Loucy (cell line): ENCODE measurements around the gene F2RL3.

Experiments
- H2AFZ ChIP-seq: fragments of 200-600 bp; sonication (generic); 2 replicates; pipeline ENCODE4 v1.6.0; 2016; ENCODE audit warnings: antibody characterized with exemption, mild to moderate bottlenecking, low read length, moderate library complexity
- H3F3A ChIP-seq: fragments of 200-600 bp; 2 replicates; pipeline ENCODE4 v1.6.0; 2016; ENCODE audit warnings: antibody characterized with exemption, low read depth, mild to moderate bottlenecking
- H3K27me3 ChIP-seq: fragments of 200-600 bp; sonication (generic); 2 replicates; pipeline ENCODE4 v1.6.1; 2014; ENCODE audit warnings: low read length, mild to moderate bottlenecking; ENCODE audit not compliant: insufficient read depth, poor library complexity, severe bottlenecking
- H3K36me3 ChIP-seq: fragments of 200-600 bp; sonication (generic); 2 replicates; pipeline ENCODE4 v1.6.1; 2016; ENCODE audit warnings: low read length; ENCODE audit not compliant: insufficient read depth
- H3K4me1 ChIP-seq: fragments of 200-600 bp; sonication (generic); 2 replicates; pipeline ENCODE4 v1.5.1; 2014; ENCODE audit warnings: low read length, mild to moderate bottlenecking; ENCODE audit not compliant: insufficient read depth, poor library complexity, severe bottlenecking
- H3K4me2 ChIP-seq: fragments of 200-600 bp; sonication (generic); 2 replicates; pipeline ENCODE4 v1.6.0; 2014; ENCODE audit warnings: antibody characterized with exemption, low read length, low read depth, mild to moderate bottlenecking; ENCODE audit not compliant: poor library complexity, severe bottlenecking
- H3K4me3 ChIP-seq: fragments of 200-600 bp; sonication (generic); 2 replicates; pipeline ENCODE4 v1.5.1; 2014; ENCODE audit warnings: low read length, mild to moderate bottlenecking, mixed read lengths; ENCODE audit not compliant: poor library complexity, severe bottlenecking
- H3K79me2 ChIP-seq: fragments of 200-600 bp; sonication (generic); 2 replicates; pipeline ENCODE4 v1.6.1; 2014; ENCODE audit warnings: low read length; ENCODE audit not compliant: insufficient read depth
- H3K9ac ChIP-seq: fragments of 200-600 bp; sonication (generic); 2 replicates; pipeline ENCODE4 v1.6.0; 2014; ENCODE audit warnings: mild to moderate bottlenecking, low read depth, low read length, moderate library complexity; ENCODE audit not compliant: poor library complexity, severe bottlenecking
- H3K9me2 ChIP-seq: fragments of 200-600 bp; sonication (generic); replicated peaks from 2 replicates; pipeline ENCODE4 v1.6.1; 2016; ENCODE audit warnings: low read depth, low read length, mixed read lengths
- H3K9me3 ChIP-seq: fragments of 200-600 bp; sonication (generic); 2 replicates; pipeline ENCODE4 v1.6.1; 2014; ENCODE audit warnings: mild to moderate bottlenecking, antibody characterized with exemption, low read length, low read depth; ENCODE audit not compliant: insufficient read depth
- H4K20me1 ChIP-seq: fragments of 200-600 bp; sonication (generic); 2 replicates; pipeline ENCODE4 v1.6.0; 2014; ENCODE audit warnings: antibody characterized with exemption, low read length, mild to moderate bottlenecking; ENCODE audit not compliant: insufficient read depth, poor library complexity, severe bottlenecking
- EZH2phosphoT487 ChIP-seq: fragments of 200-600 bp; IDR thresholded peaks from 2 replicates; pipeline ENCODE4 v1.6.1; 2018; ENCODE audit warnings: antibody characterized with exemption, mild to moderate bottlenecking, moderate library complexity, borderline replicate concordance
- TF ChIP-seq, protein P1 (sequence below): fragments of 200-600 bp; sonication (generic); conservative IDR thresholded peaks from 2 replicates; pipeline ENCODE4 v1.5.1; 2014; ENCODE audit warnings: mild to moderate bottlenecking, antibody characterized with exemption, low read length

F2RL3 gene

GRCh38 chr19:16921766-16922591, 33.2 kb downstream of the F2RL3 start:
- no peak overlapping the region for H3K4me2 ChIP-seq
- H4K20me1 ChIP-seq = no peaks in the 10 kb centered on the region
- no peaks in the 10 kb centered on the region for H3F3A ChIP-seq
- H3K9me3 ChIP-seq = no peaks in the 10 kb centered on the region; the same call in 1 of the 2 replicates
- H3K36me3 ChIP-seq = no peaks in the 10 kb centered on the region
- H3K4me1 ChIP-seq = no peaks in the 10 kb centered on the region
- H2AFZ ChIP-seq = no peak overlapping the region
- H3K4me3 ChIP-seq = no peak overlapping the region
- no peaks in the 10 kb centered on the region for H3K79me2 ChIP-seq
- no peaks in the 10 kb centered on the region for H3K9me2 ChIP-seq
- H3K27me3 ChIP-seq = no peaks in the 10 kb centered on the region
- no peak overlapping the region for H3K9ac ChIP-seq
- TF ChIP-seq EZH2phosphoT487 = no peak
- TF ChIP-seq, protein P1, sequence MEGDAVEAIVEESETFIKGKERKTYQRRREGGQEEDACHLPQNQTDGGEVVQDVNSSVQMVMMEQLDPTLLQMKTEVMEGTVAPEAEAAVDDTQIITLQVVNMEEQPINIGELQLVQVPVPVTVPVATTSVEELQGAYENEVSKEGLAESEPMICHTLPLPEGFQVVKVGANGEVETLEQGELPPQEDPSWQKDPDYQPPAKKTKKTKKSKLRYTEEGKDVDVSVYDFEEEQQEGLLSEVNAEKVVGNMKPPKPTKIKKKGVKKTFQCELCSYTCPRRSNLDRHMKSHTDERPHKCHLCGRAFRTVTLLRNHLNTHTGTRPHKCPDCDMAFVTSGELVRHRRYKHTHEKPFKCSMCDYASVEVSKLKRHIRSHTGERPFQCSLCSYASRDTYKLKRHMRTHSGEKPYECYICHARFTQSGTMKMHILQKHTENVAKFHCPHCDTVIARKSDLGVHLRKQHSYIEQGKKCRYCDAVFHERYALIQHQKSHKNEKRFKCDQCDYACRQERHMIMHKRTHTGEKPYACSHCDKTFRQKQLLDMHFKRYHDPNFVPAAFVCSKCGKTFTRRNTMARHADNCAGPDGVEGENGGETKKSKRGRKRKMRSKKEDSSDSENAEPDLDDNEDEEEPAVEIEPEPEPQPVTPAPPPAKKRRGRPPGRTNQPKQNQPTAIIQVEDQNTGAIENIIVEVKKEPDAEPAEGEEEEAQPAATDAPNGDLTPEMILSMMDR = no peak

DNA sequence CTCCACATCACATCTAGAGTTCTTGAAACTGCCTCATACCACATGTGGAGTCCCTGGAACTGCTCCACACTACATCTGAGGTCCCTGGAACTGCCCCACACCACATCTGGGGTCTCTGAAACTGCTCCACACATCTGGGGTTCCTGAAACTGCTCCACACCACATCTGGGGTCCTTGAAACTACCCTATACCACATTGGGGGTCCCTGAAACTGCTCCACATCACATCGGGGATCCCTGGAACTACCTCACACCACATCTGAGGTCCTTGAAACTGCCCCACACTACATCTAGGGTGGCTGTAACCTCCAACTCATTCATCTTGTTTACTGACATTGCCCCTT, 33.8 kb downstream of the F2RL3 start:
- no peak for TF ChIP-seq EZH2phosphoT487
- TF ChIP-seq, protein P1 = no peak
- Histone ChIP-seq H3K27me3 (no peaks in the 10 kb centered on the region), H3K9me3 (no peaks in the 10 kb centered on the region; the same call in 1 of the 2 replicates), H3K4me1 (no peaks in the 10 kb centered on the region), H3K79me2 (no peaks in the 10 kb centered on the region), H4K20me1 (no peaks in the 10 kb centered on the region), H3K36me3 (no peaks in the 10 kb centered on the region), H3F3A (no peaks in the 10 kb centered on the region), H3K9ac (no peak overlapping the region), H2AFZ (no peak overlapping the region), H3K4me3 (no peak overlapping the region), H3K9me2 (no peaks in the 10 kb centered on the region), H3K4me2 (no peak overlapping the region)

DNA sequence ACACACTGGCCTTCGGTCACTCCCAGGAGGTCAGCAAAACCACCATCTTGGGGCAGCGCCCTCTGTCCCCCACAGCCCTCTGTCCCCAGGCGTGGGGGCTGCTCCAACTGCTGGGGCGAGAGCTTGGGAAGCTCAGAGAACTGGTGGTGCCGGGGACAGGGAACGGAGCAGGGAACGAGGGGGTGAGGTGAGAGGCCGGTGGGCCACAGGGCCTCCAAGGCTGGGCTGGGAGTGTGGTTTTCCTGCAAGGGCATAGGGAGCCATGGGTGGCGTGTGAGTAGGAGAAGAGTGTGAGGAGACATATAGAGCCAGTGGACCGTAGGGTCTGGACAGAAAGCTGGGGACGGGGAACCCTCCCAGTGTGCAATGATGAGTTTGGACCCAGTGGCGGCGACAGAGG, 34.1 kb downstream of the F2RL3 start:
- Histone ChIP-seq H3K79me2 (no peaks in the 10 kb centered on the region), H3K9me3 (no peaks in the 10 kb centered on the region; the same call in 1 of the 2 replicates), H4K20me1 (no peaks in the 10 kb centered on the region), H3K36me3 (no peaks in the 10 kb centered on the region), H3K9me2 (no peaks in the 10 kb centered on the region), H3F3A (no peaks in the 10 kb centered on the region), H3K27me3 (no peaks in the 10 kb centered on the region), H2AFZ (no peak overlapping the region), H3K4me2 (no peak overlapping the region), H3K9ac (no peak overlapping the region), H3K4me1 (no peaks in the 10 kb centered on the region), H3K4me3 (no peak overlapping the region)
- no peak for TF ChIP-seq EZH2phosphoT487
- TF ChIP-seq, protein P1 = no peak
